ENCODE results near the gene FOXP1. TPM values are rescaled to one million over a fixed set of nuclear protein-coding genes. Genes with fewer than 3 reads are reported as not detected.

FOXP1 gene
- total RNA-seq, result 55.7 and 97.3 TPM in 2 replicates

DNA sequence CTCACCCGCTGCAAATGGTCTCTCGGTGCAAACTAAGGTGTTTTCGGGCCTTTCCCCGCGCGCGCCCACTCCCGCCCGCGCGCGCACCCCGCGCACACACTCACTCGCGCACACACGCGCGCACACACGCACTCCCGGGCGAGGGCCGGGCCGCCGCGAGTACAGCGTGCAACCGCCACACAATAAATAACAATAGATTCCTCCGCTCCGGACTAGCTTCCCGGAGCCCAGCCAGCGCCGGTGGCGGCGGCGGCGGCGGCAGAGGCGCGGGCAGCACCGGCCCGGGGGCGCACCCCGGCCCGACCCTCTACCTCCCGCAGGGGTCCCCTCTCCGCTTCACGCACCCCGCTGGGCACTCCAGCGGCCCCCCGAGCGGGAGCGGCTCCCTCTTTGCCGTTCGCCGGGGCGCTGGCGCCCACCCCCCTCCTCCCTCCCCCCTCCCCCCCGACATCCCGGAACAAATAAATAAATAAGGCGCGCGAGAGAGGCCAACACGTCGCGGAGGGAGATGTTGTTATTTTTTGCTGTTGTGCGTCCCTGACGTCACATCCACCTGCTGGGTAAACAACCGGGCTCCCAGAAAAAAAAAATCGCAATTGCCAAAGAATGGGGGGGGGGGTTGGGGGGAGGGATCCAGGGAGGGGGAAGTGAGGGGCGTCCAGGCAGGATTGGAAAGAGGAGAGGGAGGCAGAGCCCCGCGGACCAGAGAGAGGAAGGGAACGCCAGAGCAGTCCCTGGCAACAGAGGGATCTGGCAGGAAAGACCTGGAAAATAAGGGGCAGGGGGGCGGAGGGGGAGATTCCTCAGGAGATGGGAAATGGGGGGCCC lies at the start of gene FOXP1:
Gene FOXP1, minus strand, starts transcription at position 163 of the 828 bp plus-strand sequence. CDS start 385,347 bp downstream, outside the sequence.
- peak within 1 kb of the TSS; percentile 77 for H3K4me3 ChIP-seq (ENCODE audit: low read depth, low read length)
- DNase-seq (ENCODE audit: low read depth), result peak; percentile 63

DNA sequence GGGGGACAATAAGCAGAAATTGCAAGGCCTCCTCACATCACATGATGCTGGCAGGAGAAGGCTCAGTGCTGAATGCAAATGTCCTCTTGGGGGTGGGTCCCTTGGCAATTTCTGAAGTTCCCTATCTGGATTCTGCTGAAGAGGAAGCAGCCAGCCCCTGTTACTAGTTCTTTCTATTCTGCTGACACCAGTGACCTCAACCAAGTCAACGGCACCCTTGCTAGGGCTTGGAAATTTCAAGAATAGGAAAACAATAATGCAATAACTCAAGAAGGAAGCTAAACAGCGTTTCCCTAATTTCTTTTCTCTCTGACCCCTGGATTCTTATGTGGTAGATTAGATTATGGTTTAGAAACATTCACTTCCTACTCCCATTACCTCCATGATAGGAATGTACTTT lies 46.2 kb upstream of the FOXP1 start:
- DNase-seq (ENCODE audit: low read depth), result peak; percentile 5
- TF ChIP-seq, protein P1, sequence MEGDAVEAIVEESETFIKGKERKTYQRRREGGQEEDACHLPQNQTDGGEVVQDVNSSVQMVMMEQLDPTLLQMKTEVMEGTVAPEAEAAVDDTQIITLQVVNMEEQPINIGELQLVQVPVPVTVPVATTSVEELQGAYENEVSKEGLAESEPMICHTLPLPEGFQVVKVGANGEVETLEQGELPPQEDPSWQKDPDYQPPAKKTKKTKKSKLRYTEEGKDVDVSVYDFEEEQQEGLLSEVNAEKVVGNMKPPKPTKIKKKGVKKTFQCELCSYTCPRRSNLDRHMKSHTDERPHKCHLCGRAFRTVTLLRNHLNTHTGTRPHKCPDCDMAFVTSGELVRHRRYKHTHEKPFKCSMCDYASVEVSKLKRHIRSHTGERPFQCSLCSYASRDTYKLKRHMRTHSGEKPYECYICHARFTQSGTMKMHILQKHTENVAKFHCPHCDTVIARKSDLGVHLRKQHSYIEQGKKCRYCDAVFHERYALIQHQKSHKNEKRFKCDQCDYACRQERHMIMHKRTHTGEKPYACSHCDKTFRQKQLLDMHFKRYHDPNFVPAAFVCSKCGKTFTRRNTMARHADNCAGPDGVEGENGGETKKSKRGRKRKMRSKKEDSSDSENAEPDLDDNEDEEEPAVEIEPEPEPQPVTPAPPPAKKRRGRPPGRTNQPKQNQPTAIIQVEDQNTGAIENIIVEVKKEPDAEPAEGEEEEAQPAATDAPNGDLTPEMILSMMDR (IDR thresholded peaks at IDR 0.05; ENCODE audit: insufficient read depth, low read depth, low read length), result no peak
- no peak overlapping the region for H3K4me3 ChIP-seq (ENCODE audit: low read depth, low read length)

More for the DNA sequence above, at the start of gene FOXP1:
- TF ChIP-seq, protein P1 (IDR thresholded peaks at IDR 0.05; ENCODE audit: insufficient read depth, low read depth, low read length), result no peak

DNA sequence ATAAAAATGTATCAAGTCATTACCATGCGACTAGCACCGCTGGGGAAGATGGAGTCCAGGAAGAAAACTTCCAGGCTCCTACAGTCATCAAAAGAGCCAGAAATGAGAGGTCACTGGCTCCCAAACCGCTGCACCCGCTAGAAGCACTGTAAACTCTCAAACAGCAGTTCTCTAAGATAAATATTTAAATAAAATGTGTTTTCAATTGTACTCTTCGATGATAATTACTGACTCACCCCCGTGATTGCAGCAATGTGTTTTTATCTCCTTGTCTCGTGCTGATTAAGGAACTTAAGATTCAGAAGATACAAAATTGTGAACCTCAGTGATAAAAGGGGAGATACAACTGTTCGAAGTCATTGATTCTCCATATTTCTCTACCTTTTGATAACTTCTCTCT lies 45.8 kb upstream of the FOXP1 start:
- DNase-seq (ENCODE audit: low read depth), result peak; percentile 73
- no peak overlapping the region for H3K4me3 ChIP-seq (ENCODE audit: low read depth, low read length)
- TF ChIP-seq, protein P1 (IDR thresholded peaks at IDR 0.05; ENCODE audit: insufficient read depth, low read depth, low read length), result no peak

GRCh38 chr3:71628522-71628921 lies 45.0 kb upstream of the FOXP1 start:
- H3K4me3 ChIP-seq (ENCODE audit: low read depth, low read length), result no peak overlapping the region
- no peak for DNase-seq (ENCODE audit: low read depth)
- TF ChIP-seq, protein P1 (IDR thresholded peaks at IDR 0.05; ENCODE audit: insufficient read depth, low read depth, low read length), result no peak

GRCh38 chr3:71625676-71626075 lies 42.1 kb upstream of the FOXP1 start:
- TF ChIP-seq, protein P1 (IDR thresholded peaks at IDR 0.05; ENCODE audit: insufficient read depth, low read depth, low read length), result no peak
- H3K4me3 ChIP-seq (ENCODE audit: low read depth, low read length), result no peak overlapping the region
- DNase-seq (ENCODE audit: low read depth), result no peak

DNA sequence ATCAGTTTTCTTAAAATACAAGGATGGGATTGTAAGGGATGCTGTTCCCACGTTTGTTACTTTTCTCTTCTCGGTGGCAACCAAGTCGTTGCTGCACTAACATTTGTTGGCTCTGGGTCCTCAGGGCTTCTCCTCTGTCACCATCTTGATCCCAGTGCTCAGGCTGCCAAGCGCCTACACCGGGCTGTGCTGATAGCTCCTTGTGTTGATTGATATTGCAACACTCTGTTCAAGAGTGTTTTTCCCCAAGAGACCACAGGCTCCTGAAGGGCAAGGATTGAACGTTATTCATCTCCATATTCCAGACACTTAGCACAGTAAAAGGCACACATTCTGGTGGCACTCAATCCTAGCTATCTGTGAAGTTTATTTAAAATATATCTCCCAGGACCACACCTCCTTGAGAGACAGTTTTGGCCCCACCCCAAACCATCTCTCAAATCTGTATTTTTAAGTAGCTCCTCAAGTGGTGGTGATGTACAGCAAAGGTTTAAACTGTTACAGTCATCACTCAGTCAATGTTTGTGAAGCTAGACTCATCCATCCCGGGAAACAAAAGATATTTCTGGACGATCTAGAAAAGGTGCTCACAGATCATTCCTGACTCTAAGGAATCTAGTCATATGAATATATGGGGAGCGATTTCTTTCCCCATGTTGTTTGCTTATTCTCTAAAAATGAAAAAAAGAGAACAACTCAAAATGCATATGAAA lies 38.5 kb upstream of the FOXP1 start:
- TF ChIP-seq, protein P1 (IDR thresholded peaks at IDR 0.05; ENCODE audit: insufficient read depth, low read depth, low read length), result no peak
- DNase-seq (ENCODE audit: low read depth), result no peak
- no peak overlapping the region for H3K4me3 ChIP-seq (ENCODE audit: low read depth, low read length)
